Urinary bladder (tissue), 4 donors: ENCODE results near the gene ULK1. TPM values are rescaled to one million over a fixed set of nuclear protein-coding genes. Genes with fewer than 3 reads are reported as not detected.
"Not testable (repeated sequence)": the region's sequence is repeated elsewhere in the genome, so short reads cannot be mapped to it uniquely, and the experiment has no call there.

Source experiments
- DNase-seq: peaks from one replicate; pipeline ENCODE4 v3.0.0-alpha.2; 2015; ENCODE audit errors: extremely low spot score
- H3K27ac ChIP-seq: one replicate; pipeline ENCODE4 v1.5.1; 2013; ENCODE audit warnings: low read depth, mild to moderate bottlenecking, moderate library complexity
- H3K36me3 ChIP-seq: one replicate; pipeline ENCODE4 v1.6.1; 2013; ENCODE audit warnings: mild to moderate bottlenecking, moderate library complexity; ENCODE audit not compliant: insufficient read depth
- H3K4me1 ChIP-seq: one replicate; pipeline ENCODE4 v1.6.1; 2013; ENCODE audit warnings: mild to moderate bottlenecking, moderate library complexity; ENCODE audit not compliant: insufficient read depth
- H3K4me3 ChIP-seq: one replicate; pipeline ENCODE4 v1.5.1; 2013; ENCODE audit warnings: low read depth, low read length
- WGBS: extraction: QIAGEN DNeasy Blood & Tissue Kit; methylation state at CpG from one replicate; pipeline ENCODE4 v1.1.7; 2013; 5-methylcytosine and 5-hydroxymethylcytosine counted together
- polyA plus RNA-seq: library from polyadenylated mRNA; stranded (reverse); fragments of 200-250 nt; gene quantifications from one replicate; pipeline ENCODE4 v1.2.3, GENCODE V29; 2013
- total RNA-seq: library from RNA; depleted of rRNA; stranded (reverse); fragments of >200 nt; gene quantifications from one replicate; pipeline ENCODE4 v1.2.3, GENCODE V29; 2014
- donor health status: healthy with polysubstance abuse.
- donor health status: healthy.

ULK1 gene
- total and polyA plus RNA-seq, 2 donors: 10.9 to 34.4 TPM

GRCh38 chr12:131867471-131867870 is 27.0 kb upstream of the ULK1 start:
- Histone ChIP-seq H3K4me1 (no peaks in the 10 kb centered on the region), H3K27ac (no peak overlapping the region), H3K4me3 (no peak overlapping the region), H3K36me3 (no peaks in the 10 kb centered on the region)
- WGBS: 82% methylated on average over 10 of the region's 10 CpGs
- DNase-seq: no peak

DNA sequence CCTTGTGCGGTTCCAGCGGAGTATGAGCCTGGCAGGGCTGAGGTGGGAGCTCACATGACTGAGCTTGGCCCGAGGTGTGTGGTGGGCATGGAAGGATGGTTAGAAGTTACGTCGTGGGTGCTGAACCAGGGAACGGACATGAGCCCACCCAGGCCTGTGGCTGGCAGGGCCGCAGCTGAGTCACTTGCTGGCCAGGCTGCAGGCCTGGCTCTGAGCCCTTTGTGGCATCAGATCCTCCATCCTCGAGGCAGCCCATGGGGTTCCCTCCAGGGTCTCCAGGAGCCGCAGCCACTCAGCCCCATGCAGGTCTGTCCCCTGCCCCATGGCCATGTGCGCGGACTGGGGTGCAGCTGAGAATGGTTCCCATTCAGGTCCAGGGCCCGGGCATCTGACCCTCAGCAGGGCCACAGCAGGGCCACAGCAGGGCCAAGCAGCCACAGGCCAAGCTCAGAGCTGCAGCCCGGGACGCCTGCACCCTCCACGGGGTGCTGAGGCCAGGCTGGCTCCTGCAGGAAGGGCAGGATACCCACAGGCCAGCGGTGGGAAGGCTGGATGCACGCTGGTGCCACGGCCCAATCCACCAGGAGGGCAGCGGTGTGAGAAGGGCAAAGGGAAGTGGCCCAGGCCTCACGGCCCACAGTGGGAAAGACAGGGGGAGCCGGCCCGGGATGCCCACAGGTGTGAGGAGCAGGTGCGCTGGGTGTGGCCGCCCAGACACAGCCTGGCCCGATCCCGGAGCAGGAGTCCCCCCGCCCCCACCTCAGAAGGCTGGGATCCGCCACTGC is 26.3 kb upstream of the ULK1 start:
- H3K36me3 ChIP-seq: no peaks in the 10 kb centered on the region
- 85% methylated on average over 28 of the region's 28 CpGs for WGBS
- DNase-seq: no peak
- no peak overlapping the region for H3K4me3 ChIP-seq
- no peaks in the 10 kb centered on the region for H3K4me1 ChIP-seq
- no peak overlapping the region for H3K27ac ChIP-seq

- no peak for DNase-seq
- WGBS: 67% methylated on average over 16 of the region's 16 CpGs
- Histone ChIP-seq H3K36me3 (no peaks in the 10 kb centered on the region), H3K4me3 (no peak overlapping the region), H3K27ac (no peak overlapping the region), H3K4me1 (no peaks in the 10 kb centered on the region)
These were observed 24.5 kb upstream of the ULK1 start for GRCh38 chr12:131869871-131870418.

- no peak for DNase-seq
- H3K27ac ChIP-seq: no peak overlapping the region
- WGBS: 92% methylated on average over 6 of the region's 6 CpGs
These were observed 22.7 kb upstream of the ULK1 start for GRCh38 chr12:131871677-131872076.

DNA sequence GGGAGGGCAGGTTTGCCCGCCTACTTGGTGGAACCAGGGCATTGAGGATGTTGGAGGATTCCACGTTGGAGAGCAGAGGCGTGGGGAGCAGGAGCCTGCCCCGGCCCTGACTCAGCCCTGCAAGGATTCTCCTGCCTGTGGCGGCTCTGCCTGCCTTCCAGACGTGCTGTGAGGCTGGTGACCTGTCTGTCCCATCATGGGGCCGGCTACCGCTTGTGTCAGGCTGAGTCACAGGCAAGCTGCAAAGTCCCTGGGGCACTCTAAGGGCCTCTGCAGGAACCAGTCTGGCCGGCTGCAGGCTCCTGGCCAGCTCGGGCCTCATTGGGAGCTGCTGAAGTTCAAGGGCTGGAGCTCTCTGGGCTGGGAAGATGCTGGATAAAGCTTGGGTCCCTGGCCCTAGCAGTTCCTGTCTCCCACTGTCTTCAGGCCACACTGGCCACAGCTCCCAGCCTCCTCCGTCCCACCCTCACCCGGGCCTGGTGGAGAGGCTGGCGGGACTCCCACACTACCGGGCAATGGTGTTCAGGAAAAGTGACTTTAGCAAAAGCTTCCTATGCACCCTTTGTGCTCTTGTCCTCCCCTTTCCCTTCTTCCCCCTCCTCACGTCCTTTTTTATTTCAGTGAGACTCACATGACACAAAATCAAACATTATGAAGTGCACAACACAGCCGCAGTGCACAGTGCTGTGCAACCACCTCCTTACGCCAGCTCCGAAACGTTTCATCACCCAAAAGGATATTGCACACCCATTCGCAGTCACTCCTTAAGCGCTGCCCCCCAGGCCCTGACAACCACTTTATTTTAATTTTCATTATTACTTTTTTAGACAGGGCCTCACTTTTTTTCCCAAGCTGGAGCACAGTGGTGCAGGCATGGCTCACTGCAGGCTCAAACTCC is 22.0 kb upstream of the ULK1 start:
- DNase-seq: no peak
- Histone ChIP-seq H3K36me3 (no peaks in the 10 kb centered on the region), H3K4me3 (no peak overlapping the region), H3K27ac (no peak overlapping the region), H3K4me1 (no peaks in the 10 kb centered on the region)
- WGBS: 73% methylated on average over 21 of the region's 21 CpGs

More at GRCh38 chr12:131871677-131872076, 22.7 kb upstream of the ULK1 start:
- H3K36me3 ChIP-seq: no peaks in the 10 kb centered on the region
- no peak overlapping the region for H3K4me3 ChIP-seq
- no peaks in the 10 kb centered on the region for H3K4me1 ChIP-seq

DNA sequence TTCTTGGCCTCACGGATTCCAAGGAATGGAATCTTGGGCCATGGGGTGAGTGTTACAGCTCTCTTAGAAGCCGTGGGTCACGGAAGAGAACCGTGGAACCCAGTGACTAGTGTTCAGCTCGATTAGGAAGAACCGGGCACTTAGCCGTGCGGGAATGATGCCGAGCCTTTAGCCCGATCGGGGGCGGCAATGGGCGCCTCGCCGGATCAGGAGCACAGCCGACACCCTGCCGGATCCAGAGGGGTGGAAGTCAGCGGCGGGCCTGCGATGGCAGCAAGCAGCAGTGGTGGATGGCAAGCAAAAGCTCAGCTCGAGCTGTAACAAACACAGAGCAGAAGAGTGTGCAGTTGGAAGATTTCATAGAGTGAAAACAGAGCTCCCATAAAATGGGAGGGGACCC is 21.1 kb upstream of the ULK1 start:
- no peaks in the 10 kb centered on the region for H3K4me1 ChIP-seq
- no peak overlapping the region for H3K4me3 ChIP-seq
- H3K36me3 ChIP-seq: no peaks in the 10 kb centered on the region
- WGBS: 94% methylated on average over 21 of the region's 21 CpGs
- no peak for DNase-seq
- no peak overlapping the region for H3K27ac ChIP-seq

- 86% methylated on average over 6 of the region's 6 CpGs for WGBS
- not testable (repeated sequence) for H3K4me1 ChIP-seq, H3K4me3 ChIP-seq, DNase-seq, H3K27ac ChIP-seq, H3K36me3 ChIP-seq
These were observed 19.4 kb upstream of the ULK1 start for GRCh38 chr12:131874972-131875371.

DNA sequence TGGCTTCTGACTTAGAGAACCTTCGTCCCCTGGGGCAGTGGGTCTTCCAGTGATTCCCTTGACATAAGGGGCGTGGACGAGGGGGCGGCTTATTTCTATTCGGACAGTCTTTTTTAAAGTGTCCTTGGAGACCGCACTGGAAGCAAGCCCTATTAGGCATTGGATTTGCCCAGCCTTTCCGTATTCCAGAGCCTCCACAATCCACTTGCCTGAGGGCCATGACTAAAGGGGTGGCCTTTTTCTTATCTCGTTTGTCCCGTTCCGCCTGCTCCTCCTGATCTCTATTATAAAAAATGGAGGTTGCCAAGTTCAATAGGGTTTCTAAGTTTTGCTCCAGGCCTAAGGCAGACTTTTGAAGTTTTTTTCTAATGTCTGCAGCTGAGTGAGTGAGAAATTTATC is 17.2 kb upstream of the ULK1 start:
- WGBS: 72% methylated on average over 10 of the region's 10 CpGs
- H3K4me3 ChIP-seq, H3K27ac ChIP-seq, H3K4me1 ChIP-seq, DNase-seq, H3K36me3 ChIP-seq: not testable (repeated sequence)

- not testable (repeated sequence) for DNase-seq, H3K4me3 ChIP-seq, H3K27ac ChIP-seq, H3K4me1 ChIP-seq, H3K36me3 ChIP-seq
- WGBS: 51% methylated on average over 3 of the region's 3 CpGs
These were observed 16.0 kb upstream of the ULK1 start for GRCh38 chr12:131878436-131878835.

DNA sequence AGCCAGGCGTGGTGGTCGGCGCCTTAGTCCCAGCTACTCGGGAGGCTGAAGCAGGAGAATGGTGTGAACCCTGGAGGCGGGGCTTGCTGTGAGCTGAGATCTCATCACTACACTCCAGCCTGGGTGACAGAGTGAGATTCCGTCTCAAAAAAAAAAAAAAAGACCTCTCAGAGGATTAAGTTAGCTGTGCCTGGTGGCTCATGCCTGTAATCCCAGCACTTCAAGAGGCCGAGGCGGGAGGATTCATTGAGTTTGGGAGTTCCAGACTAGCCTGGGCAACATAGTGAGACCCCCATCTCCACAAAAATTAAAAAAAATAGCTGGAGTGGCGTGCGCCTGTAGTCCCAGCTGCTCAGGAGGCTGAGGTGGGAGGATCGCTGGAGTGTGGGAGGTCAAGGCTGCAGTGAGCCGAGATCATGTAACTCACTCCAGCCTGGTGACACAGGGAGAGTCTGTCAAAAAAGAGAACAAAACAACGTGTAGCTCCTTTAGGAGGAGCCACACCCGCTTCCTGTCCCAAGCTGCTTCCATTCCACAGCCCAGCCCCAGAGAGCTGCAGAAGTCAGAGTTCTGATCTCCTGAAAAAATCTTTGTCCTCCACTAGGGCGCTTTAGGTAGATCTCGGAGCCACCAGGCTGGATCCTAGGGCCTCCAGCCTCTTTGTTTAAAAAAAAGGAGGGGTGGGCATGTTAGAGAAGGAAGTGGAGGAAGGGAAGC is 11.5 kb upstream of the ULK1 start:
- no peaks in the 10 kb centered on the region for H3K4me1 ChIP-seq

DNA sequence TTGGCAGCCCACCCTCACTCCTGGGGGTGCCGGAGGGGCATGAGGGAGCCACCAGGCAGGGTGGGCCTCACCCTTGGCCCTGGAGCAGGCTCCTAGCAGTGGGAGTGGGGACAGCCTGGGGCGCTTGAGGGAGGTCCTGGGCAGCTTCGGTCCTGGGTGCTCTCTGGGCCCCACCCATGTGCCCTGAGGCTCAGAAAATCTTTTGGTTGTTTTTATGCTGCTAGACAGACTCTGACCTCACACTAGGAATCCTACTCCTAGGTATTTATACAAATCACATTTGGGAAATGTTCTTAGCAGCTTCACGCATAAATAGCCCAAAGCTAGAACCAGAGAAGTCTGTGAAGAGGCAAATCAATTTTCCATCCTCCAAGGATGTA is 10.9 kb upstream of the ULK1 start:
- H3K36me3 ChIP-seq: no peaks in the 10 kb centered on the region
- DNase-seq: no peak
- no peak overlapping the region for H3K4me3 ChIP-seq
- H3K4me1 ChIP-seq: no peaks in the 10 kb centered on the region
- 83% methylated on average over 4 of the region's 4 CpGs for WGBS
- no peak overlapping the region for H3K27ac ChIP-seq

More for the DNA sequence above, 11.5 kb upstream of the ULK1 start:
- no peak overlapping the region for H3K4me3 ChIP-seq
- DNase-seq: no peak
- no peaks in the 10 kb centered on the region for H3K36me3 ChIP-seq
- no peak overlapping the region for H3K27ac ChIP-seq
- WGBS: 76% methylated on average over 16 of the region's 16 CpGs

- H3K36me3 ChIP-seq: not testable (repeated sequence)
These were observed 9.3 kb upstream of the ULK1 start for GRCh38 chr12:131885076-131885475.

DNA sequence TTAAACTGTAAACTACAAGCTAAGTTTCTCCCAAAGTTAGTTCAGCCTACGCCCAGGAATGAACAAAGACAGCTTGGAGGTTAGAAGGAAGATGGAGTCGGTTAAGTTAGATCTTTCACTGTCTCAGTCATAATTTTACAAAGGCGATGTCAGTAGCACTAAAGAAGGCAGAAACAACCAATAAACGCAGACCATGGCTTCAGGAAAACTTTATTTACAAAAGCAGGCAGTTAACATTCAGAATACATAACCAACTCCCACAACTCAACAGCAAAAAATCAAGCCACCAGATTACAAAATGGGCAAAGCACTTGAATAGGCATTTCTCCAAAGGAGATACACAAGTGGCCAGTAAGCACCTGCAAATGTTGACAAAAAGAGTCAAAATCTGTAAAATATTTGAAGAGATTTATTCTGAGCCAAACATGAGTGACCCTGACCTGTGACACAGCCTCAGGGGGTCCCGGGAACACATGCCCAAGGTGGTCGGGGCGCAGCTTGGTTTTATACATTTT is 8.8 kb upstream of the ULK1 start:
- Histone ChIP-seq H3K36me3 (no peaks in the 10 kb centered on the region), H3K4me1 (no peaks in the 10 kb centered on the region), H3K4me3 (no peak overlapping the region), H3K27ac (no peak overlapping the region)
- no peak for DNase-seq
- 92% methylated on average over 7 of the region's 7 CpGs for WGBS

More at GRCh38 chr12:131885076-131885475, 9.3 kb upstream of the ULK1 start:
- not testable (repeated sequence) for H3K4me3 ChIP-seq, H3K27ac ChIP-seq, DNase-seq, H3K4me1 ChIP-seq
- WGBS: 89% methylated on average over 8 of the region's 8 CpGs
